Muscle layer of duodenum (tissue), 2 donors: Measurements from ENCODE around the gene PRR5.

Experiments used
- H3K27ac ChIP-seq: one replicate; pipeline ENCODE4 v1.7.0; 2013; ENCODE audit warnings: mild to moderate bottlenecking, low read length
- H3K27me3 ChIP-seq: one replicate; pipeline ENCODE4 v1.7.0; 2013; ENCODE audit warnings: low read depth, mild to moderate bottlenecking, control low read depth, low read length
- H3K36me3 ChIP-seq, 2 donors: one replicate each; pipeline ENCODE4 v1.7.0; 2013; ENCODE audit warnings: low read length in 2 of 2, control low read depth in 1 of 2, mild to moderate bottlenecking in 1 of 2; ENCODE audit not compliant: insufficient read depth in 2 of 2, control insufficient read depth in 1 of 2
- H3K4me1 ChIP-seq, 2 donors: one replicate each; pipeline ENCODE4 v1.7.0; 2013; ENCODE audit warnings: low read length in 2 of 2, mild to moderate bottlenecking in 2 of 2, control low read depth in 1 of 2, moderate library complexity in 1 of 2; ENCODE audit not compliant: insufficient read depth in 2 of 2, control insufficient read depth in 1 of 2
- H3K4me3 ChIP-seq, 2 donors: one replicate each; pipeline ENCODE4 v1.7.0; 2013; ENCODE audit warnings: low read length in 2 of 2, low read depth in 1 of 2, mild to moderate bottlenecking in 1 of 2
- H3K9me3 ChIP-seq, 2 donors: one replicate each; pipeline ENCODE4 v1.7.0; 2013; ENCODE audit warnings: low read length in 2 of 2, control low read depth in 1 of 2, mild to moderate bottlenecking in 1 of 2; ENCODE audit not compliant: control insufficient read depth in 1 of 2
- donor health status: healthy.

Gene PRR5

DNA sequence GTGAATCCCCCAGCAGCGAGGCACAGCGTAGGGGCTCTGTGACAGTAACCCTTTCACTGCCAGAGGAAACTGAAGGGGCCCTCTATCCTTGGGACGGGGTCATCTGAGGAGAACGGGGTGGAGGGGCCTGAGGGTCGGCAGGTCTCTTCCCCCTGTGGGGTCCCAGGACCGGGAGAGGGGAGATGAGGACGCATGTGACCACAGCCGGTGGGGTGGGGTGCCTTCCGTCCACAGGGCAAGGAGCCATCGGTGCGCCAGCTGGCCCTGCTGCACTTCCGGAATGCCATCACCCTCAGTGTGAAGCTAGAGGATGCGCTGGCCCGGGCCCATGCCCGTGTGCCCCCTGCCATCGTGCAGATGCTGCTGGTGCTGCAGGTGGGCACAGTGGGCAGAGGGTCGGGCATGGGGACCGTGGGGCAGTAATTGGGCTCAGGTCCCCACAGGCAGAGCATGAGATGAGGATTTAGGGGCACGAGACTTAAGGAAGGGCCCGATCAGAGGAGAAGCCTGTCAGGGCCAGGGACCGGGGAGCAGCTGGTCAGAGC is 30.1 kb downstream of the PRR5 start:
- H3K27ac ChIP-seq, result no peak overlapping the region
- peaks cover 4 to 18% of the 10 kb centered on the region in 2 donors for H3K4me1 ChIP-seq
- H3K4me3 ChIP-seq, result no peak overlapping the region
- no peaks in the 10 kb centered on the region for H3K27me3 ChIP-seq
- H3K9me3 ChIP-seq, result no peaks in the 10 kb centered on the region
- H3K36me3 ChIP-seq, result peaks cover 0 to 4% of the 10 kb centered on the region in 2 donors

DNA sequence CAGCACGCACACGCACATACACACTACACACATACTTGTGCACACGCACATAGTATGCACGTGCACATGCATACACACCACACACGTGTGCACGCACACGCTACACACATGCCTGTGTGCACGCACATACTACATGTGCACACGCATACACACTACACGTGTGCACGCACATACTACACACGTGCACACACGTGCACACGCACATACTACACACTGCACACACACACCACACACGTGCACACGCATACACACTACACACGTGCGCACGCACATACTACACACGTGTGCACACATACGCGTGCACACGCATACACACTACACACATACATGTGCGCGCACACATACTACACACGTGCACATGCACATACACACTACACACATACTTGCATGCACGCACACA is 30.7 kb downstream of the PRR5 start:
- Histone ChIP-seq H3K4me1 (peaks cover 4 to 18% of the 10 kb centered on the region in 2 donors), H3K36me3 (peaks cover 0 to 4% of the 10 kb centered on the region in 2 donors), H3K27me3 (no peaks in the 10 kb centered on the region), H3K27ac (no peak overlapping the region), H3K4me3 (no peak overlapping the region), H3K9me3 (no peaks in the 10 kb centered on the region)

DNA sequence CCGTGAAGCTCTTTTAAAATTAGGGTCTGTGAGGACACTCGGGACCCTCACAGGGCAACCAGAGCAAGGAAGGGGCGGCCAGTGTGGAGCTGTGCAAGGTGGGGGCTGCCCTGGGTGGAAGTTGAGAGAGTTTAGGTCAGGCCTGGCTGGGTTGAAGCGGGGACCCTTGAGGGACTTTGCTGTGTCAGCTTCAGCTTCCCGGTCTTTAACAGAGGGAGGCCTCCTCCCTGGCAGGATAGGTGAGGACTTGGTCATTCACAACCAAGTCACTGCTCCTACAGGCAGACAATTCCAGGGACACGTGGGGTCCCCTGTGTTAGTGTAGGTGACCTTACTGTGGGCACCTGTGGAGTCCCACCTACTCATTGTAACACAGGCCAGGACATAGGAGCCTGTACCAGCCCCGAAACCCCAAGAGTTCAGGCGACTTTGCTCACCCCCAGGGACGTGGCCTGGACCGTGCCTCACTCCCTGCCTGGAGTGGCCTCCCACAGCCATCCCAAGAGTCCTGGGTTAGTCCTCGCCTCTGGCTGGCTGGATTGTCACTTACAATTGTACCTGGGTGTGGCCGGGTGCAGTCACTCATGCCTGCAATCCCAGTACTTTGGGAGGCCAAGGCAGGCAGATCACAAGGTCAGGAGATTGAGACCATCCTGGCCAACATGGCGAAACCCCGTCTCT is 31.6 kb downstream of the PRR5 start:
- Histone ChIP-seq H3K36me3 (peaks cover 0 to 4% of the 10 kb centered on the region in 2 donors), H3K27me3 (no peaks in the 10 kb centered on the region), H3K9me3 (no peaks in the 10 kb centered on the region), H3K4me1 (peaks cover 4 to 15% of the 10 kb centered on the region in 2 donors), H3K4me3 (no peak overlapping the region), H3K27ac (no peak overlapping the region)

DNA sequence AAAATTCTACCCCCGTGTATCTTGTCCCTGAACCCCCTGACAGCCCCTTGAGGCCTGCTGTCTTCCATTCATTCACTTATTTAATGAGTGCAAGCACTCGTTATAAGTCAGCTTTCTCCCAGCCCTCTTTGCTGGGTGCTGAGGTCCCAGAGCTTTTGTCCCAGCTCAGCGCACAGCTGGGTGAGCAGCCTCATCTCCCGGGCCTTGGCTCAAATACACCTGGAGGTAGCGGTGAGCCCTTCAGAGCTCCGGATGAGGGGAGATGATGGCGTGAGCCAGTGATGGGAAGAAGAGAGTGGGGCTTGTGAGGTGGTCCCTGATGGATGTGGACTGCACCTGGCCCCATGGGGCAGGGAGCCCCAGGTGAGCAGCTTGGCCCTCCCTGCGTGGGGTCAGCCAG is 32.3 kb downstream of the PRR5 start:
- Histone ChIP-seq H3K27me3 (no peaks in the 10 kb centered on the region), H3K36me3 (peaks cover 0 to 4% of the 10 kb centered on the region in 2 donors), H3K27ac (no peak overlapping the region), H3K4me3 (no peak overlapping the region), H3K9me3 (no peaks in the 10 kb centered on the region), H3K4me1 (peaks cover 4 to 8% of the 10 kb centered on the region in 2 donors)

DNA sequence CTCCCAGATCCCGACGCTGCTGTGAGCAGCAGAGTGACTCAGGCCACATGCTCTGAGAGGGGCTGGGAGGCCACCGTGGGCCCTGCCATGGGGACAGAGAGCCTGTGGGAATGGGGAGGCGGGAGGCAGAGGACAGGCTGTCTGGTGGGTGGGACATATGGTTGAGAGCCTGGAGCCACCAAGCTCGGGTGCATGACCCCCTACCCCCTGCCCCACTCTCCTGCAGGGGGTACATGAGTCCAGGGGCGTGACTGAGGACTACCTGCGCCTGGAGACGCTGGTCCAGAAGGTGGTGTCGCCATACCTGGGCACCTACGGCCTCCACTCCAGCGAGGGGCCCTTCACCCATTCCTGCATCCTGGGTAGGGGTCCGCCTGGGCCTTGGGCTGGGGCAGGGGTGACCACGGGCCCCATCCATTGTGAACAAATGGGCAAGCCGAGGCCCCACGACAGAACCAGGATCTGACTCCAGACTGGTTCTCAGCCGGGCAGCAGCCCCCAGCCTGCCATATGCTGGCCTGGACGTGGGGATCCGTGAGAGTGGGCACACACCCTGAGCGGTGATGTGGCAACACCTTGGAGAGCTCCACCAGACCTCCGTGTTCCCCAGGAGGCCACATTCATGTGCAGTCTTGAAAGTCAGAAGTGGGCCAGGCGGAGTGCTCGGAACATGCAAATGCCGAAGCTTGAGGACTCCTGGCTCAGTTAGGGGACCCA is 33.0 kb downstream of the PRR5 start:
- Histone ChIP-seq H3K4me1 (peaks cover 2 to 4% of the 10 kb centered on the region in 2 donors), H3K27me3 (no peaks in the 10 kb centered on the region), H3K4me3 (no peak overlapping the region), H3K27ac (no peak overlapping the region), H3K9me3 (no peaks in the 10 kb centered on the region), H3K36me3 (peaks cover 0 to 4% of the 10 kb centered on the region in 2 donors)

DNA sequence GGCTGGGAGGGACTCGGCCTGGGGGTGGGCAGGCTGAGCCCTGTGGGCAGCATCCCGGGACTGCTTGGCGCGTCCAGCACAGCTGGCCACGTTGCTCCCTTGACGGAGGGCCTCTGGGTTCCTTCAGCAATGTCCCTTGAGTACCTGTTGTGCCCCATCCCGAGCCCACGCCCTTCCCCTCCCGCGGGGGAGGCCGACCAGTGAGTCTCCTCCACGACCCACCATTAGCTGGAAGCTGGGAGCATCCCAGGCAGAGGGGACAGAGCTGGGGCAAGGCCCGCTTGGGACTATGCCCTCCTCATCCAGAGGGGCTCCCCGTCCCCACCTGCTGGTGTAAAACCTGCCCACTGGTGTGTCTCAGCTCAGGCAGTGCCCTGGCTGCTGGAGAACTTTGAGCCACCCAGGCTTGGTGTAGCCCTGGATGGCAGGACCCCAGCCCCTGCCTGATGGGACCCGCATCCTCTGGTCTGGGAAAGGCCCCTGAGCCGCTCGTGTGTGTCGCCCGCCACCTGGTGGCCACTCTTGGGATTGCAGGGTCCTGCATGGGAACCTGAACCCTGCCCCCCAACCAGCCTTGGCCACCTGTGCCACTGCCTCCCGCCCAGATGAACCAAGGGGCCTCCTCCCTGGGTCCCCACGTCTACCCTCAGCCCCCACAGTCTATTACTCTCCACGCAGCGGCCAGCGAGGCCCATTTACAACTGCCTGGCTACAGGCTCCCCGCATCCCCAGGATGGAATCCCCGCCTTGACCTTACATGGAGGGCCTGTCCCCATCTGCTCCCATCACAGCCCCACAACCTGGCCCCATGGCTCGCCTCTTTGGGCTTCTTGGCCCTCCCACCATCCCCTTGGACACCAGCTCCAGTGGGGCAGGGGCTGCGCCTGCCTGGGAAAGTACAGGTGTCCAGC is 33.8 kb downstream of the PRR5 start:
- Histone ChIP-seq H3K36me3 (peaks cover 0 to 4% of the 10 kb centered on the region in 2 donors), H3K9me3 (no peaks in the 10 kb centered on the region), H3K27ac (no peak overlapping the region), H3K4me1 (no peaks in the 10 kb centered on the region), H3K27me3 (no peaks in the 10 kb centered on the region), H3K4me3 (no peak overlapping the region)

DNA sequence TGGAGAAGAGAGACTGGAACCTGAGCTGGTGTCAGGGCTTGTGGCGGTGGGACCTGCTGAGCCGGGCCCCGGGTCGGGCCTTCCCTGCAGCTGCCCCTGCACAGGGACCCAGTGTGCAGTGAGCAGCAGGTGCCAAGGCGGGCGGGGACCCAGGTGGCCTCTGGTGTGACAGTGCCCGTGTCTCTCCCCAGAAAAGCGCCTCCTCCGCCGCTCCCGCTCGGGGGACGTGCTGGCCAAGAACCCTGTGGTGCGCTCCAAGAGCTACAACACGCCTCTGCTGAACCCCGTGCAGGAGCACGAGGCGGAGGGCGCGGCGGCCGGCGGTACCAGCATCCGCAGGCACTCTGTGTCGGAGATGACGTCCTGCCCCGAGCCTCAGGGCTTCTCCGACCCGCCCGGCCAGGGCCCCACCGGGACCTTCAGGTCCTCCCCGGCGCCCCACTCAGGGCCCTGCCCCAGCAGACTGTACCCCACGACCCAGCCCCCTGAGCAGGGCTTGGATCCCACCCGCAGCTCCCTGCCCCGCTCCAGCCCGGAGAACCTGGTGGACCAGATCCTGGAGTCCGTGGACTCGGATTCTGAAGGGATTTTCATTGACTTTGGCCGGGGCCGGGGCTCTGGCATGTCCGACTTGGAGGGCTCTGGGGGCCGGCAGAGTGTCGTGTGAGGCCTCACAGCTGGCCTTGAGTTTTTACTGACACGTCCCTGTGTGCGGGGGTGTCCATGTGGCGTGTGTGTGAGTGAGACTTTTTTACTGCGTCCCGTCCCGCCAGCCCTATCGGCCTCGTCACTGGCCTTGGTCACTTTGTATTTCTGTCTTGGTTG is 34.8 kb downstream of the PRR5 start:
- no peaks in the 10 kb centered on the region for H3K9me3 ChIP-seq
- H3K4me3 ChIP-seq, result no peak overlapping the region
- no peaks in the 10 kb centered on the region for H3K4me1 ChIP-seq
- no peaks in the 10 kb centered on the region for H3K27me3 ChIP-seq
- no peak overlapping the region for H3K27ac ChIP-seq
- H3K36me3 ChIP-seq, result peaks cover 0 to 4% of the 10 kb centered on the region in 2 donors

DNA sequence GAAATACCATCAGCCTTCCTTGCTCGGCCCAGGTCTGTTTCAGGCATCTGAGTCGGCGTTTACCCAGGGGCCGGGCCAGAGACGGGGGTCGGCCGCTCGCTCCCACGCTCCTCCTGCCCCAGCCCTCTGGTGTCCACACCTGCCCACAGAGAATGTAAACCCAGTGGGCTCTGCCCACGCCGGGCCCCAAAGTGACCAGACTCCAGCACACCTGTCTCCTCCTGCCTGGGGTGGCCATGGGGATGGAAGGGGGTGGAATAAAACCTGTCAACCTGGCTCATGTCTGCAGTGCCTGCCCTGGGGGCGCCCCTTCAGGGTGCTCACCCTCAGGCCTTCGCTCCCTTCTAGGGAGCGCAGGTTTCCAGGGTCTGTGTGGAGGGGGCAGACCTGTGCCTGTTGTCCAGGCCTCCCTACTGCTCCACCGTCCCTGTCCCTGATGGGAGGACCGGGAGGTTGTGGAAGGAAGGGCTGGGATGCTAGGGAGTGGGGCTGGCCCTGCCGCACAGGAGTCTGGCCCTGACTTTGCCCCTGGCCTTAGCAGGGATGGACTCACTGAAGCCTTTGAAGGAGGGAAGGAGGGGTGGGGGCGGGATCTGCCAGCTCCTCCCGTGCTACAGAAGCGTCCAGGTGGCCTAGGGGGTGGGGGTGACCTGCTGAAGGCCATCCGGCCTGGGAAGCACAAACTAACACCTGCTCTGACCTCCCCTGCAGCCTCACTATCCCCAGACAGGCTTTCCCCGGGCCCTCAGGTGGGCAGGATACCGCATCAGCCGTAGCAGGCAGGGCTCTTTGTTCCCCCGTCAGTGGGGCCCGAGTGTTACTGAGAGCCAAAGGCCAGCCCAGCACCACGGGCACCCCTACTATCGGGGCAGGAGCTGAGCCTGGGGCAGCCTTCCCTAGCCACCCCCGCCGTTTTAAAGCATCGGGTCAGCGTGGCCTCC is 35.7 kb downstream of the PRR5 start:
- Histone ChIP-seq H3K27ac (no peak overlapping the region), H3K4me1 (no peaks in the 10 kb centered on the region), H3K4me3 (no peak overlapping the region), H3K36me3 (peaks cover 0 to 2% of the 10 kb centered on the region in 2 donors), H3K27me3 (no peaks in the 10 kb centered on the region), H3K9me3 (no peaks in the 10 kb centered on the region)

DNA sequence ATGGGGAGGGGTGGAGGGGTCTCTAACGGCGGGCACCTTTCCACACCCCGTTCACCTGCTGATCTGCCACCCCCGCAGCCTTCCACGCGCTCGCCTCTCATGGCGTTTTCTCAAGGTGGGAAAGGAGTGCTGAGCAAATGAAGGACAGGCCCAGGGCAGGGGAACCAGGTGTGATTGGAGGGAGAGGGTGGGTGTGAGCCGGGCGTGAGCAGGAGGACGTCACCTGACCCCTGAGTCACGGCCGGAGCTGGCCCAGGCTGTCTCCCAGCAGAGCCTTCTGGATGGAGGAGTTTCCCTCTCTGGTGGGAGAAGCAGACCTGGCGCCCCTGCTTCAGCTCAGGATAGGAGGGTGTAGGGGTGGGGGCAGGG is 36.3 kb downstream of the PRR5 start:
- Histone ChIP-seq H3K27me3 (no peaks in the 10 kb centered on the region), H3K27ac (no peak overlapping the region), H3K36me3 (no peaks in the 10 kb centered on the region)

DNA sequence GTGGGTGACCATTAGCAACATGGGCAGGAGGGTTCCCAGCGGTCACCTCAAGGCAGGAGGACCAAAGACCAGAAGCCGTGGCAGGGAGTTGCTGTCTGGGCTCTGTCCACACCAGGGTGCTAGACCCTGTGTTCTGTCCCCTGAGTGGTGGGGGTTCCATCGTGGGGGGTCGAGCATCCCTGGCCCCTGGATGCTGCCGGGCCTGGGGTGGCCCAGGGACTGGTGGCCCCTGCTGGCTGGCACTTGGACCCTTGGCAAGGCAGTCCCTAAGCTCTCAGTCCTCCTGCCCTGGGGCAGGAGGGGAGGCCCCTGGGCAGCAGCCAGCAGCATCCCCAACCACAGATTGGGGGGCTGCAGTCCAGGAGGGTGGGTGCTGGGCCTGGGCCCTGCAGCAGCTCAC is 37.0 kb downstream of the PRR5 start:
- H3K27me3 ChIP-seq, result no peaks in the 10 kb centered on the region
- no peaks in the 10 kb centered on the region for H3K9me3 ChIP-seq
- H3K27ac ChIP-seq, result no peak overlapping the region
- H3K4me3 ChIP-seq, result no peak overlapping the region
- no peaks in the 10 kb centered on the region for H3K4me1 ChIP-seq
- H3K36me3 ChIP-seq, result no peaks in the 10 kb centered on the region

More for the DNA sequence above, 36.3 kb downstream of the PRR5 start:
- H3K9me3 ChIP-seq, result no peaks in the 10 kb centered on the region
- no peaks in the 10 kb centered on the region for H3K4me1 ChIP-seq
- H3K4me3 ChIP-seq, result no peak overlapping the region
